A673 (cell line): ENCODE data around the gene MTHFD1.

Source experiments
- CTCF ChIP-seq: fragments of 300-800, 200-600 bp; sonication (generic); conservative IDR thresholded peaks from 2 replicates; pipeline ENCODE4 v1.5.1; 2017; ENCODE audit warnings: low read depth, mild to moderate bottlenecking, antibody characterized with exemption, low read length, moderate library complexity, mixed read lengths
- EZH2 ChIP-seq: fragments of 200-600 bp; sonication (generic); IDR thresholded peaks from 2 replicates; pipeline ENCODE4 v1.6.1; 2017; ENCODE audit warnings: borderline replicate concordance, low read depth, mild to moderate bottlenecking, mixed read lengths, antibody characterized with exemption, low read length; ENCODE audit not compliant: poor library complexity, severe bottlenecking

- TF ChIP-seq EZH2 (no peak), CTCF (no peak)
Observed at GRCh38 chr14:64444984-64445845, 57.1 kb downstream of the MTHFD1 start.
